K562 (cell line): ENCODE measurements around the gene CBX2. TPM values are rescaled to one million over a fixed set of nuclear protein-coding genes. Genes with fewer than 3 reads are reported as not detected.

ENCODE experiments used
- ATAC-seq: fragments of 200-7000 bp; cut with Tn5 transposase; 3 replicates; pipeline ENCODE4 v1.9.1; 2020; ENCODE audit warnings: moderate library complexity
- BruUV-seq: library from RNA; stranded (reverse); fragments of 400-500 nt; replicated peaks from 2 replicates; lab custom pipeline; 2021; lab: Mats Ljungman, UMichigan
- CTCF ChIA-PET: fragments of 300-600 bp; formaldehyde crosslinking; extraction: SDS; loops from one replicate; lab custom pipeline; 2021; ENCODE audit warnings: low intra/inter-chr PET ratio; lab: Yijun Ruan, JAX
- POLR2A ChIA-PET: fragments of 300-600, 350-650 bp; sonication (Branson Sonifier 250); formaldehyde crosslinking; extraction: SDS; loops from one replicate; lab custom pipeline; 2021; ENCODE audit warnings: antibody characterized with exemption, inconsistent platforms; lab: Yijun Ruan, JAX
- DNase-seq, 4 experiments: peaks; one replicate each; pipeline versions ENCODE4 v3.0.0 to v3.0.0-alpha.2; 2011 to 2018; ENCODE audit warnings: low spot score in 3 of 4, mixed read lengths in 3 of 4; ENCODE audit errors: extremely low read depth in 1 of 4
- FAIRE-seq: peaks from 2 replicates; lab custom pipeline; 2011; peaks lifted over from hg19 to GRCh38; lab: Jason Lieb, UNC
- H2AFZ ChIP-seq: 2 replicates; pipeline ENCODE4 v1.6.0; 2011; ENCODE audit warnings: low read depth, low read length, control low read depth, inconsistent platforms
- H3K27ac ChIP-seq: fragments of 200-600 bp; 3 replicates; pipeline ENCODE4 v1.8.0; 2011; ENCODE audit warnings: low read depth, mild to moderate bottlenecking, control low read depth, inconsistent platforms, low read length, moderate library complexity, mixed read lengths; ENCODE audit errors: extremely low read depth
- H3K27me3 ChIP-seq, 2 experiments: fragments of 300-600 bp in 1 of 2; 2 replicates in 1 of 2; 3 replicates in 1 of 2; pipeline versions ENCODE4 v1.6.0 to v1.8.0; 2011; ENCODE audit warnings: inconsistent platforms in 2 of 2, low read length in 2 of 2, mild to moderate bottlenecking in 1 of 2, mixed read lengths in 1 of 2, moderate library complexity in 1 of 2; ENCODE audit not compliant: control insufficient read depth in 2 of 2, insufficient read depth in 2 of 2
- H3K36me3 ChIP-seq: fragments of 300-600 bp; 3 replicates; pipeline ENCODE4 v1.8.0; 2011; ENCODE audit warnings: mild to moderate bottlenecking, low read length, inconsistent platforms; ENCODE audit not compliant: control insufficient read depth, insufficient read depth
- H3K4me1 ChIP-seq, 2 experiments: fragments of 200-600 bp in 1 of 2; replicated peaks in 1 of 2; 2 replicates in 1 of 2; 3 replicates in 1 of 2; pipeline versions ENCODE4 v1.5.1 to v1.8.0; 2011; ENCODE audit warnings: inconsistent platforms in 2 of 2, low read length in 2 of 2, mild to moderate bottlenecking in 1 of 2, mixed read lengths in 1 of 2, moderate library complexity in 1 of 2; ENCODE audit not compliant: control insufficient read depth in 2 of 2, insufficient read depth in 2 of 2
- H3K4me2 ChIP-seq: 2 replicates; pipeline ENCODE4 v1.6.1; 2011; ENCODE audit warnings: low read length, control low read depth, inconsistent platforms, mixed read lengths; ENCODE audit not compliant: insufficient read depth
- H3K4me3 ChIP-seq: fragments of 200-600 bp; sonication (generic), shearing (Covaris generic); 2 replicates; pipeline ENCODE4 v1.5.1; 2016; ENCODE audit warnings: control low read depth, inconsistent platforms
- H3K79me2 ChIP-seq: fragments of 200-600 bp; 3 replicates; pipeline ENCODE4 v1.8.0; 2011; ENCODE audit warnings: low read length, inconsistent platforms; ENCODE audit not compliant: control insufficient read depth, insufficient read depth
- H3K9ac ChIP-seq, 2 experiments: 2 replicates each; pipeline versions ENCODE4 v1.6.0 to v1.6.1; 2011; ENCODE audit warnings: low read depth in 2 of 2, low read length in 2 of 2, control low read depth in 1 of 2, inconsistent platforms in 1 of 2, mild to moderate bottlenecking in 1 of 2, mixed read lengths in 1 of 2; ENCODE audit not compliant: insufficient read depth in 1 of 2
- H3K9me1 ChIP-seq: one replicate; pipeline ENCODE4 v1.6.0; 2011; ENCODE audit warnings: inconsistent platforms, mild to moderate bottlenecking, low read length, moderate library complexity; ENCODE audit not compliant: control insufficient read depth, insufficient read depth
- H3K9me3 ChIP-seq: replicated peaks from 2 replicates; pipeline ENCODE4 v1.5.1; 2011; ENCODE audit warnings: low read depth, low read length, inconsistent platforms; ENCODE audit not compliant: control insufficient read depth, insufficient read depth
- H4K20me1 ChIP-seq: replicated peaks from 2 replicates; pipeline ENCODE4 v1.6.1; 2011; ENCODE audit warnings: low read length, inconsistent platforms, mixed read lengths; ENCODE audit not compliant: control insufficient read depth, insufficient read depth
- CBX2 ChIP-seq: fragments of 200-600 bp; sonication (generic); IDR thresholded peaks from one replicate; pipeline ENCODE4 v1.6.1; 2012; ENCODE audit warnings: mild to moderate bottlenecking, low read length, inconsistent platforms; ENCODE audit not compliant: insufficient read depth, poor library complexity, severe bottlenecking
- EP400 ChIP-seq: fragments of 450-650 bp; IDR thresholded peaks from 2 replicates; pipeline ENCODE4 v1.6.1; 2017; ENCODE audit warnings: antibody characterized with exemption, mild to moderate bottlenecking, moderate library complexity
- HCFC1 ChIP-seq: IDR thresholded peaks from 2 replicates; pipeline ENCODE4 v1.6.1; 2012; ENCODE audit warnings: low read depth, low read length, improper control_type of control experiment
- HDAC6 ChIP-seq: IDR thresholded peaks from 2 replicates; pipeline ENCODE4 v1.6.1; 2012; ENCODE audit warnings: low read depth, mild to moderate bottlenecking, control low read depth, inconsistent platforms, low read length, moderate library complexity
- HLTF ChIP-seq: fragments of 450-650 bp; IDR thresholded peaks from 2 replicates; pipeline ENCODE4 v1.6.1; 2016
- SIN3B ChIP-seq: fragments of 450-650 bp; IDR thresholded peaks from 2 replicates; pipeline ENCODE4 v1.6.1; 2017; ENCODE audit warnings: low read depth, mild to moderate bottlenecking, moderate library complexity
- ZNF140 ChIP-seq: fragments of 250-450 bp; sonication (Bioruptor Pico); IDR thresholded peaks from 2 replicates; pipeline ENCODE4 v1.8.0; 2021; ENCODE audit warnings: moderate library complexity, mild to moderate bottlenecking, inconsistent platforms
- ZNF445 ChIP-seq: fragments of 250-450 bp; sonication (Bioruptor Pico); IDR thresholded peaks from 2 replicates; pipeline ENCODE4 v1.4.0; 2020; ENCODE audit warnings: low read depth, mild to moderate bottlenecking, moderate library complexity
- WGBS: fragments of 100-300 bp; shearing (Covaris generic); methylation state at CpG from one replicate; pipeline ENCODE4 v1.1.6; 2016; ENCODE audit warnings: low coverage, mixed read lengths; ENCODE audit not compliant: insufficient coverage; ENCODE audit errors: missing lambda C conversion rate; 5-methylcytosine and 5-hydroxymethylcytosine counted together
- in situ Hi-C: fragments of 300-500 bp; cut with MboI; formaldehyde crosslinking; loops from 4 replicates; pipeline ENCODE4 v1.15.0; 2018; ENCODE audit warnings: inconsistent platforms, mixed read lengths
- intact Hi-C: fragments of 100-400 bp; cut with micrococcal nuclease; formaldehyde crosslinking; loops from 2 replicates; pipeline ENCODE4 v1.14.2; 2022
- polyA plus RNA-seq, 8 experiments: library from polyadenylated mRNA; depleted of rRNA in 4 of 8; stranded (reverse) in 5 of 8; unstranded in 3 of 8; fragments of >200 nt; fragmentation: Nextera tagmentation in 2 of 8; fragmentation: Illumina TruSeq in 1 of 8; extraction: Ambion mirVana in 2 of 8; extraction: Trizol in 1 of 8; gene quantifications; 2 replicates each; pipeline versions ENCODE4 v1.2.1 to v1.2.3, GENCODE V29; 2011 to 2014; ENCODE audit warnings: inconsistent platforms in 1 of 8, missing spikeins in 1 of 8
- total RNA-seq, 7 experiments: library from RNA; depleted of rRNA in 6 of 7; stranded (reverse); fragments of >200 nt in 6 of 7; fragmentation: Illumina TruSeq in 2 of 7; extraction: Trizol in 2 of 7; gene quantifications; 2 replicates each; pipeline versions ENCODE4 v1.2.1 to v1.2.3, GENCODE V29; 2011 to 2021; ENCODE audit warnings: low replicate concordance in 1 of 7
- TF ChIP-seq, protein P1 (sequence below): sonication (generic); formaldehyde crosslinking; IDR thresholded peaks from 2 replicates; pipeline ENCODE4 v1.8.0; 2023; ENCODE audit warnings: mild to moderate bottlenecking, missing genetic modification reagents
- TF ChIP-seq, protein P2 (sequence below): fragments of 250-450 bp; sonication (Bioruptor Pico); IDR thresholded peaks from 2 replicates; pipeline ENCODE4 v1.8.0; 2022; ENCODE audit warnings: moderate library complexity, mild to moderate bottlenecking, inconsistent platforms
- TF ChIP-seq, protein P3 (sequence below), 2 experiments: fragments of 200-800 bp in 1 of 2; sonication (Bioruptor generic) in 1 of 2; sonication (generic) in 1 of 2; formaldehyde crosslinking in 1 of 2; IDR thresholded peaks in 1 of 2; conservative IDR thresholded peaks in 1 of 2; 2 replicates each; pipeline versions ENCODE4 v1.5.0 to v1.6.1; 2016 to 2020; ENCODE audit warnings: missing compliant biosample characterization in 1 of 2, missing genetic modification characterization in 1 of 2, missing genetic modification reagents in 1 of 2
- TF ChIP-seq, protein P4 (sequence below): sonication (generic); formaldehyde crosslinking; IDR thresholded peaks from 2 replicates; pipeline ENCODE4 v1.8.1; 2022; ENCODE audit warnings: missing genetic modification reagents

Gene CBX2
- total and polyA plus RNA-seq, 9 of the 15 experiments (the other 6 are each of a cell fraction or from before 2014, with no cell fraction given) = 0.66 to 26.9 (median 13.9) TPM

DNA sequence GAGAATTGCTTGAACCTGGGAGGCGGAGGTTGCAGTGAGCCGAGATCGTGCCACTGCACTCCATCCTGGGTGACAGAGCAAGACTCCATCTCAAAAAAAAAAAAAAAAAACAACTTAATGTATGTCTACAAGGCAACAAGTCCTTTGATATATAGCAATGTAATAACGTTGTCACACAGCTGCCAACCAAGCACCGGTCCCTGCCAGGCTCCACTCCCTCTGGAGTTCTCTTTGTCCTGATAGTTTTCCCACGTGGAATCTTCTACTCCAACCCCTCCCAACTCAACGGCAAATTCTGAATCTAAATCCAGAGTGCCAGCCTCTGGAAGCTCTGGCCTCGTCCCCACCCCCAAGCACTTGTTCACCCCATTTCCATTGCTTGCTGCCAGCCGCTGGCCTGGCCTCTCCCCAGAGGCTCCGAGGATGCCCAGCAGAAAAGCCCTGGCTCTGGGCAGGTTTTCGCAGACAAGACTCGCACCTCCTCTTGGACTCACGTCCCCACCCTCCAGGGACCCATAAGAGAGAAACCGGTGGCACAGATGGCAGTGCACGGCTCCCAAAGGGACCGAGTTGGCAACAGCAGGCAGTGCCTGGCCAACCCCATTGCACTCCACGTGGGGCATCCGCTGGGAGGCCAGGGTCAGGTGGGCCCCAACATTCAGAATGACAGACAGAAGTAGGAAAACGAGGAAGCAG, 15.9 kb upstream of the CBX2 start:
- Histone ChIP-seq H3K79me2 (no peaks in the 10 kb centered on the region), H3K9ac (peak overlapping the region in 1 of 2 experiments; percentile 61; a peak in 2 of 4 replicates), H3K4me3 (no peak overlapping the region), H3K4me2 (no peak overlapping the region), H4K20me1 (no peaks in the 10 kb centered on the region), H2AFZ (no peak overlapping the region), H3K4me1 (peaks cover 0 to 12% of the 10 kb centered on the region in 2 experiments; a peak in 2 of 5 replicates), H3K9me1 (no peaks in the 10 kb centered on the region), H3K27me3 (no peaks in the 10 kb centered on the region), H3K9me3 (no peaks in the 10 kb centered on the region), H3K27ac (no peak overlapping the region), H3K36me3 (no peaks in the 10 kb centered on the region)
- CTCF ChIA-PET = no interaction called here
- 26% methylated on average over 14 of the region's 19 CpGs for WGBS
- ATAC-seq = no peak
- no TSS peak for BruUV-seq
- no peak for FAIRE-seq
- POLR2A ChIA-PET = no interaction called here
- DNase-seq = no peak
- in situ Hi-C loops (no loop called here), intact Hi-C loops (no loop called here)
- TF ChIP-seq SIN3B (no peak), ZNF445 (CRISPR knock-in tag) (no peak), ZNF140 (CRISPR knock-in tag) (no peak), EP400 (no peak), HCFC1 (no peak), CBX2 (no peak), HLTF (no peak), HDAC6 (no peak)
- TF ChIP-seq, protein P1, sequence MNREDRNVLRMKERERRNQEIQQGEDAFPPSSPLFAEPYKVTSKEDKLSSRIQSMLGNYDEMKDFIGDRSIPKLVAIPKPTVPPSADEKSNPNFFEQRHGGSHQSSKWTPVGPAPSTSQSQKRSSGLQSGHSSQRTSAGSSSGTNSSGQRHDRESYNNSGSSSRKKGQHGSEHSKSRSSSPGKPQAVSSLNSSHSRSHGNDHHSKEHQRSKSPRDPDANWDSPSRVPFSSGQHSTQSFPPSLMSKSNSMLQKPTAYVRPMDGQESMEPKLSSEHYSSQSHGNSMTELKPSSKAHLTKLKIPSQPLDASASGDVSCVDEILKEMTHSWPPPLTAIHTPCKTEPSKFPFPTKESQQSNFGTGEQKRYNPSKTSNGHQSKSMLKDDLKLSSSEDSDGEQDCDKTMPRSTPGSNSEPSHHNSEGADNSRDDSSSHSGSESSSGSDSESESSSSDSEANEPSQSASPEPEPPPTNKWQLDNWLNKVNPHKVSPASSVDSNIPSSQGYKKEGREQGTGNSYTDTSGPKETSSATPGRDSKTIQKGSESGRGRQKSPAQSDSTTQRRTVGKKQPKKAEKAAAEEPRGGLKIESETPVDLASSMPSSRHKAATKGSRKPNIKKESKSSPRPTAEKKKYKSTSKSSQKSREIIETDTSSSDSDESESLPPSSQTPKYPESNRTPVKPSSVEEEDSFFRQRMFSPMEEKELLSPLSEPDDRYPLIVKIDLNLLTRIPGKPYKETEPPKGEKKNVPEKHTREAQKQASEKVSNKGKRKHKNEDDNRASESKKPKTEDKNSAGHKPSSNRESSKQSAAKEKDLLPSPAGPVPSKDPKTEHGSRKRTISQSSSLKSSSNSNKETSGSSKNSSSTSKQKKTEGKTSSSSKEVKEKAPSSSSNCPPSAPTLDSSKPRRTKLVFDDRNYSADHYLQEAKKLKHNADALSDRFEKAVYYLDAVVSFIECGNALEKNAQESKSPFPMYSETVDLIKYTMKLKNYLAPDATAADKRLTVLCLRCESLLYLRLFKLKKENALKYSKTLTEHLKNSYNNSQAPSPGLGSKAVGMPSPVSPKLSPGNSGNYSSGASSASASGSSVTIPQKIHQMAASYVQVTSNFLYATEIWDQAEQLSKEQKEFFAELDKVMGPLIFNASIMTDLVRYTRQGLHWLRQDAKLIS = no peak
- TF ChIP-seq, protein P2, sequence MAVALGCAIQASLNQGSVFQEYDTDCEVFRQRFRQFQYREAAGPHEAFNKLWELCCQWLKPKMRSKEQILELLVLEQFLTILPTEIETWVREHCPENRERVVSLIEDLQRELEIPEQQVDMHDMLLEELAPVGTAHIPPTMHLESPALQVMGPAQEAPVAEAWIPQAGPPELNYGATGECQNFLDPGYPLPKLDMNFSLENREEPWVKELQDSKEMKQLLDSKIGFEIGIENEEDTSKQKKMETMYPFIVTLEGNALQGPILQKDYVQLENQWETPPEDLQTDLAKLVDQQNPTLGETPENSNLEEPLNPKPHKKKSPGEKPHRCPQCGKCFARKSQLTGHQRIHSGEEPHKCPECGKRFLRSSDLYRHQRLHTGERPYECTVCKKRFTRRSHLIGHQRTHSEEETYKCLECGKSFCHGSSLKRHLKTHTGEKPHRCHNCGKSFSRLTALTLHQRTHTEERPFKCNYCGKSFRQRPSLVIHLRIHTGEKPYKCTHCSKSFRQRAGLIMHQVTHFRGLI (CRISPR knock-in tag) = no peak
- TF ChIP-seq, protein P3, sequence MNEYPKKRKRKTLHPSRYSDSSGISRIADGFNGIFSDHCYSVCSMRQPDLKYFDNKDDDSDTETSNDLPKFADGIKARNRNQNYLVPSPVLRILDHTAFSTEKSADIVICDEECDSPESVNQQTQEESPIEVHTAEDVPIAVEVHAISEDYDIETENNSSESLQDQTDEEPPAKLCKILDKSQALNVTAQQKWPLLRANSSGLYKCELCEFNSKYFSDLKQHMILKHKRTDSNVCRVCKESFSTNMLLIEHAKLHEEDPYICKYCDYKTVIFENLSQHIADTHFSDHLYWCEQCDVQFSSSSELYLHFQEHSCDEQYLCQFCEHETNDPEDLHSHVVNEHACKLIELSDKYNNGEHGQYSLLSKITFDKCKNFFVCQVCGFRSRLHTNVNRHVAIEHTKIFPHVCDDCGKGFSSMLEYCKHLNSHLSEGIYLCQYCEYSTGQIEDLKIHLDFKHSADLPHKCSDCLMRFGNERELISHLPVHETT (CRISPR knock-in tag; conservative IDR thresholded peaks at IDR 0.05 in 1 of 2, IDR thresholded peaks at IDR 0.05 in 1 of 2) = no peak
- TF ChIP-seq, protein P4, sequence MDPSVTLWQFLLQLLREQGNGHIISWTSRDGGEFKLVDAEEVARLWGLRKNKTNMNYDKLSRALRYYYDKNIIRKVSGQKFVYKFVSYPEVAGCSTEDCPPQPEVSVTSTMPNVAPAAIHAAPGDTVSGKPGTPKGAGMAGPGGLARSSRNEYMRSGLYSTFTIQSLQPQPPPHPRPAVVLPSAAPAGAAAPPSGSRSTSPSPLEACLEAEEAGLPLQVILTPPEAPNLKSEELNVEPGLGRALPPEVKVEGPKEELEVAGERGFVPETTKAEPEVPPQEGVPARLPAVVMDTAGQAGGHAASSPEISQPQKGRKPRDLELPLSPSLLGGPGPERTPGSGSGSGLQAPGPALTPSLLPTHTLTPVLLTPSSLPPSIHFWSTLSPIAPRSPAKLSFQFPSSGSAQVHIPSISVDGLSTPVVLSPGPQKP (CRISPR knock-in tag) = no peak
